Mononuclear cell (primary cell): ENCODE results near the gene MIA. TPM values are rescaled to one million over a fixed set of nuclear protein-coding genes. Genes with fewer than 3 reads are reported as not detected.

Source experiments
- H3K27me3 ChIP-seq: 2 replicates; pipeline ENCODE4 v1.6.0; 2011; ENCODE audit warnings: low read length, control low read depth; ENCODE audit not compliant: insufficient read depth
- H3K4me1 ChIP-seq: 2 replicates; pipeline ENCODE4 v1.5.1; 2011; ENCODE audit warnings: mild to moderate bottlenecking, low read length, control low read depth; ENCODE audit not compliant: insufficient read depth
- H3K4me3 ChIP-seq: 2 replicates; pipeline ENCODE4 v1.5.1; 2011; ENCODE audit warnings: mild to moderate bottlenecking, low read length, moderate library complexity
- H3K9me3 ChIP-seq: 2 replicates; pipeline ENCODE4 v1.5.1; 2011; ENCODE audit warnings: low read depth, mild to moderate bottlenecking, control low read depth, low read length
- total RNA-seq: library from RNA; depleted of rRNA; stranded (reverse); fragments of >200 nt; gene quantifications from one replicate; pipeline ENCODE4 v1.2.3, GENCODE V29; 2012

MIA gene
- total RNA-seq, 1 donor: not detected

DNA sequence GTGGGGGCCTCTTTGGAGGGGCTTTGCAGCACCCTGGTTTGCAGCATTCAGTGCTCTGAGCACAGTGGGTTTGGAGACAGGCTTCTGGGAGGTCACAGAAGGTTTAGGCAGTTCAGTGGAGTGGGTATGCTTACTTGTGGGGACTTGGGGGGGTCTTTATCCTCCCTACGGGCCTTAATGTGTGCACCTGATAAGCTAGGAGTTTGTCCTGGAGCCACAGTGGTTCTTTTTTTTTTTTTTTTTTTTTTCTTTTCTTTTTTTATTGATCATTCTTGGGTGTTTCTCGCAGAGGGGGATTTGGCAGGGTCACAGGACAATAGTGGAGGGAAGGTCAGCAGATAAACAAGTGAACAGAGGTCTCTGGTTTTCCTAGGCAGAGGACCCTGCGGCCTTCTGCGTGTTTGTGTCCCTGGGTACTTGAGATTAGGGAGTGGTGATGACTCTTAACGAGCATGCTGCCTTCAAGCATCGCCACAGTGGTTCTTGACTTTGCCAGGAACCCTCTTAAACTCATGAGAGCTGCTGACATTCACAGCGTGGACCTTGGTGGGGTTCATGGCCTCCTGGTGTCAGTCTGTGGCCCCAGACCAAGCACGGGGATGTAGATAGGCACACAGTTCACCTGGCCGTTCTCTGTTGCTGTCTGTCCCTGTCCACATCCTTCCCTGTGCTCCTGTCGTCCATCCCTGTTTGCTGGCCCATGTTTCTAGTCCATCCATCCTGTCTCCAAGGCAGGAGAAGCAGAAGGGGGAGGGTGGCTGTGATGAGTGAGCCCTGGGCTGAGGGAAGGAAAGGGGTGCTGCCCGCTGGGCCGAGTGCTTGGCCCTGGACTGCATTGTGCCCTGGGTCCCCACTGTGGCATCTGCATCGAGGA is 26.3 kb downstream of the MIA start:
- Histone ChIP-seq H3K9me3 (no peaks in the 10 kb centered on the region), H3K27me3 (no peaks in the 10 kb centered on the region), H3K4me3 (peak overlapping the region; percentile 10), H3K4me1 (peaks cover 76% of the 10 kb centered on the region)

DNA sequence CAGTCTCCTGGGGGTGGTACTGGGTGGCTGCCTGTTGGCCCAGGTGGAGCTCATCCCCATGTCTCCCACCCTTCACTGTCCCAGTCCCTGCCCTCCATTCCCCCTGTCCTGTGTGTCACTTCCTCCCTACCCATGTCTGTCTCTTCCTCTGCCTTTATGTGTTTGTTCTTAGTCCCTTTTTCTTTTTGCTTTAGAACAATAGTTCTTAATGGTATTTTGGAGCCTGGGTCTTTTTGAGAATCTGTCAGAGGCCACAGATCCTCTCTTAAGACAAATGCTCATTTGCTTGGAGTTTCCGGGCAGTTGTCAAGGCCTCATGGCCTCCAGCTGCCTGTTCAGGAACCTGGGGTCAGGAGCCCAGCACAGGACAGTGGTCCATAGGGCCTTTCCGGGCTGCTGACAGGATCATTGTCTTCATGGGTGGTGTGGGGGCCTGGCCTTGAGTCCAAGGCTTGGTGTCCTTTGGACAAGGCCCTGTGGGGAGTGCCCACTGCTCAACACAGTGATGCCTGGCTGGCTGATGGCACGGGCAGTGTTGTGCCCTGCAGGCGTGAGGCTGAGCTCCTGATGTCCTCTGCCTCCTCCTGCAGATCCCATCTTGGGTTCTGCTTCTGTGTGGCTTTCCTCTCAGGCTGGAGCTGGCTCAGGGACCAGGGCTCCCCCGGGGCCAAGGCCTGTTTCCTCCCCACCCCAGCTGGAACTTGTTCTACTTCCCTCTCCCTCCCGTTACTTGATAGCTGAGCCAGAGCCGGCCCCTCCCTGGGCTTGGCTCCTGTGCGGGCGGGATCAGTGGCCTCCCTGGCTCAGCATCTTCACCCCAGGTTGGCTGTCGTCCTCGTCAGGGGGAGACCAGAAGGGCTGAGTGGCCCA is 27.2 kb downstream of the MIA start:
- Histone ChIP-seq H3K4me3 (peak overlapping the region; percentile 6), H3K27me3 (no peaks in the 10 kb centered on the region), H3K9me3 (no peaks in the 10 kb centered on the region), H3K4me1 (peaks cover 85% of the 10 kb centered on the region)

DNA sequence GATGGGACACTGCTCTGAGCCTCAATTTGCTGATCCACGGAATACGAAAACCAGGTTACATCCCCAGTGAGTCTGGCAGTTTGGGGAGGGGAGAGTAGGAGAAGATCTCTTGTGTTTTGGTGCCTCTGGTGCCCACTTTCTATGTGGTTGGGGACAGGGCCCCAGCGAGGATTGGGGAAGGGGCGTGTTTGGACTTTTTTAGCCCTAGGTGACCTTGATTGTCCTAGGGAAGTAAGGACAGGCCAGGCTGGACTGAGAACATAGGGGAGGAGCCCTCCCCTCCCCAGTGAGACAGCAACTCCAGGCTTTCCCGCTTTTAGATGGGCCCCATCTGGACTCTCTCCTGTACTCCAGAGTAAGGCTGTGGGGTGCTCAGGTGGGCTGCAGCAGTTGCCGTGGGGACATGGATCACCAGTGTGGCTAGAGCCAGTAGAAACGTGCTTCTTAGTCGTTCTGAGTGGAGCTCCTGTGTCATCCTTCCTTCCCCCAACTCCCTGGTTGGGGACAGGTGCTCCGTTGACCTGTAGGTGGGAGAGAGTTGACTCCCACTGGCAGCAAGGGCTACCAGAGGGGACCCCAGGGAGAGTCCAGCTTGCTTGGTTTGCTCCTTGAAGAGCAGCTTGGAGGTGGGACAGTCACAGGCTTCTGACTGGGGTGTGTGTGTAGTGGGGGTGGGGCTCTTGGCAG is 28.0 kb downstream of the MIA start:
- no peak overlapping the region for H3K4me3 ChIP-seq
- H3K4me1 ChIP-seq: peaks cover 81% of the 10 kb centered on the region
- H3K27me3 ChIP-seq: no peaks in the 10 kb centered on the region
- no peaks in the 10 kb centered on the region for H3K9me3 ChIP-seq

- H3K9me3 ChIP-seq: no peaks in the 10 kb centered on the region
- H3K27me3 ChIP-seq: no peaks in the 10 kb centered on the region
- H3K4me1 ChIP-seq: peaks cover 81% of the 10 kb centered on the region
- H3K4me3 ChIP-seq: no peak overlapping the region
Observed at GRCh38 chr19:40803857-40804782, 28.8 kb downstream of the MIA start.

- Histone ChIP-seq H3K4me3 (no peak overlapping the region), H3K9me3 (no peaks in the 10 kb centered on the region), H3K4me1 (peaks cover 88% of the 10 kb centered on the region), H3K27me3 (no peaks in the 10 kb centered on the region)
Observed at GRCh38 chr19:40804783-40805242, 29.5 kb downstream of the MIA start.

GRCh38 chr19:40805258-40805868 is 30.0 kb downstream of the MIA start:
- Histone ChIP-seq H3K9me3 (no peaks in the 10 kb centered on the region), H3K4me3 (no peak overlapping the region), H3K27me3 (no peaks in the 10 kb centered on the region), H3K4me1 (peaks cover 88% of the 10 kb centered on the region)

- Histone ChIP-seq H3K4me3 (no peak overlapping the region), H3K27me3 (no peaks in the 10 kb centered on the region)
Observed at GRCh38 chr19:40806423-40807146, 31.3 kb downstream of the MIA start.

GRCh38 chr19:40807147-40808020 is 32.1 kb downstream of the MIA start:
- Histone ChIP-seq H3K27me3 (no peaks in the 10 kb centered on the region), H3K4me3 (no peak overlapping the region), H3K4me1 (peaks cover 84% of the 10 kb centered on the region)

More at GRCh38 chr19:40806423-40807146, 31.3 kb downstream of the MIA start:
- peaks cover 84% of the 10 kb centered on the region for H3K4me1 ChIP-seq
- no peaks in the 10 kb centered on the region for H3K9me3 ChIP-seq

GRCh38 chr19:40808021-40808325 is 32.7 kb downstream of the MIA start:
- Histone ChIP-seq H3K4me3 (no peak overlapping the region), H3K27me3 (no peaks in the 10 kb centered on the region), H3K9me3 (no peaks in the 10 kb centered on the region), H3K4me1 (peaks cover 80% of the 10 kb centered on the region)

More at GRCh38 chr19:40807147-40808020, 32.1 kb downstream of the MIA start:
- H3K9me3 ChIP-seq: no peaks in the 10 kb centered on the region

- Histone ChIP-seq H3K4me1 (peaks cover 75% of the 10 kb centered on the region), H3K9me3 (no peaks in the 10 kb centered on the region), H3K27me3 (no peaks in the 10 kb centered on the region), H3K4me3 (no peak overlapping the region)
Observed at GRCh38 chr19:40808497-40808896, 33.2 kb downstream of the MIA start.

- Histone ChIP-seq H3K9me3 (no peaks in the 10 kb centered on the region), H3K4me3 (no peak overlapping the region), H3K4me1 (peaks cover 65% of the 10 kb centered on the region), H3K27me3 (no peaks in the 10 kb centered on the region)
Observed at GRCh38 chr19:40809358-40810086, 34.2 kb downstream of the MIA start.

- H3K4me1 ChIP-seq: peaks cover 58% of the 10 kb centered on the region
- H3K4me3 ChIP-seq: no peak overlapping the region
- H3K27me3 ChIP-seq: no peaks in the 10 kb centered on the region
- H3K9me3 ChIP-seq: no peaks in the 10 kb centered on the region
Observed at GRCh38 chr19:40810160-40810559, 34.8 kb downstream of the MIA start.
